Omental fat pad (tissue), 4 donors: ENCODE data around the gene EED. TPM values are rescaled to one million over a fixed set of nuclear protein-coding genes. Genes with fewer than 3 reads are reported as not detected.
"Not testable (repeated sequence)": the region's sequence is repeated elsewhere in the genome, so short reads cannot be mapped to it uniquely, and the experiment has no call there.

Experiments used
- ATAC-seq: fragments of 150-250 bp; one replicate; pipeline ENCODE4 v1.9.1; 2016; ENCODE audit warnings: mild to moderate bottlenecking, moderate library complexity; ENCODE audit not compliant: low FRiP score
- DNase-seq: peaks from one replicate; pipeline ENCODE4 v3.0.0-alpha.2; 2019; ENCODE audit warnings: low spot score
- total RNA-seq, 4 donors: library from RNA; depleted of rRNA; stranded (reverse); fragments of >200 nt; gene quantifications; one replicate each; pipeline ENCODE4 v1.1.0, GENCODE V29; 2016
- TF ChIP-seq, protein P1 (sequence below), 3 donors: fragments of 450-650 bp; IDR thresholded peaks; one replicate each; pipeline ENCODE4 v1.5.1; 2016 to 2017; ENCODE audit warnings: antibody characterized with exemption in 3 of 3, mild to moderate bottlenecking in 3 of 3, moderate library complexity in 2 of 3

EED gene
- total RNA-seq, 4 donors from 2014 or later, result 13.2 to 29.6 (median 18.9) TPM

- DNase-seq, result no peak
- TF ChIP-seq, protein P1, sequence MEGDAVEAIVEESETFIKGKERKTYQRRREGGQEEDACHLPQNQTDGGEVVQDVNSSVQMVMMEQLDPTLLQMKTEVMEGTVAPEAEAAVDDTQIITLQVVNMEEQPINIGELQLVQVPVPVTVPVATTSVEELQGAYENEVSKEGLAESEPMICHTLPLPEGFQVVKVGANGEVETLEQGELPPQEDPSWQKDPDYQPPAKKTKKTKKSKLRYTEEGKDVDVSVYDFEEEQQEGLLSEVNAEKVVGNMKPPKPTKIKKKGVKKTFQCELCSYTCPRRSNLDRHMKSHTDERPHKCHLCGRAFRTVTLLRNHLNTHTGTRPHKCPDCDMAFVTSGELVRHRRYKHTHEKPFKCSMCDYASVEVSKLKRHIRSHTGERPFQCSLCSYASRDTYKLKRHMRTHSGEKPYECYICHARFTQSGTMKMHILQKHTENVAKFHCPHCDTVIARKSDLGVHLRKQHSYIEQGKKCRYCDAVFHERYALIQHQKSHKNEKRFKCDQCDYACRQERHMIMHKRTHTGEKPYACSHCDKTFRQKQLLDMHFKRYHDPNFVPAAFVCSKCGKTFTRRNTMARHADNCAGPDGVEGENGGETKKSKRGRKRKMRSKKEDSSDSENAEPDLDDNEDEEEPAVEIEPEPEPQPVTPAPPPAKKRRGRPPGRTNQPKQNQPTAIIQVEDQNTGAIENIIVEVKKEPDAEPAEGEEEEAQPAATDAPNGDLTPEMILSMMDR (IDR thresholded peaks at IDR 0.05), result no peak
- peak; percentile 71 for ATAC-seq
Observed at GRCh38 chr11:86291466-86292262, 47.1 kb downstream of the EED start.

DNA sequence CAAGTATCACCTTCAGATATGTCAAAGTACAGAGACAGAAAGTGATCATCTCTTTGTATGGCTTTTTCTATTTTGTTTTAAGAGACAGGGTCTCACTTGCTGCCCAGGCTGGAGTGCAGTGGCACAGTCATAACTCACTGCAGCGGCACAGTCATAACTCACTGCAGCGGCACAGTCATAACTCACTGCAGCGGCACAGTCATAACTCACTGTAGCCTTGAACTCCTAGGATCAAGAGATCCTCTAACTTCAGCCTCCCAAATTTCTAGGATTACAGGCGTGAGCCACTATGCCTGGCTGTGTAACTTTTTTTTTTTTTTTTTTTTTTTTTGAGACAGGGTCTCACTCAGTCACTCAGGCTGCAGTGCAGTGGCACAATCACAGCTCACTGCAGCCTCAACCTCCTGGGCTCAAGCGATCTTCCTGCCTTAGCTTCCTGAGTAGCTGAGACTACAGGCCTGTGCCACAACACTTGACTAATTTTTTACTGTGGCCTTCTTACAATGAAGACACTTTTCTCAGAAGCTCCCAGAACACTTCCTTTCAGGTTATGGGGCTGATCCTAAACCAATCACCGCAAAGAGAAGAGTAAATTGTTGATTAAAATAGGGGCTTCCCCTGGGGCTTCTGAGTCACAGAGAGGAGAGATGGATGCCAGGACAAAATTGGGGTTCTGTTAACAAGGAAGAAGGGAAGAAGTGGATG lies 48.5 kb downstream of the EED start:
- no peak for DNase-seq
- TF ChIP-seq, protein P1 (IDR thresholded peaks at IDR 0.05), result no peak
- ATAC-seq, result no peak

GRCh38 chr11:86294026-86294425 lies 49.5 kb downstream of the EED start:
- ATAC-seq (no peak), DNase-seq (no peak)
- TF ChIP-seq, protein P1 (IDR thresholded peaks at IDR 0.05), result no peak

DNA sequence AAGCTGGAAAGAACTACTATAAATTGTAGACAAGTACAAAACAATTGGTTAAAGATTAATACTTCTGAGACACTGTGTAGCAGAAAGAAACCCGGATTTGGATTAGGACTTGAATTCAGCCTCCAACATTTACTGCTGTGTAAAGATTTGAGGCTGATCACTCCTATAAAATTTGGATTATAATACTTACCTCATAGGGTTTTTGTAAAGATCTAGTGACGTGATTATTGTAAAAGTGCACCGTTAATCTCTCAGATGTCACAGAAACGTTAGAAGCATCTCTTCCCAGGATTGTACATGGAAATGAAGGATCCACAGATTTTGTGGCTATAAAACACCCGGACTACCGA lies 57.2 kb downstream of the EED start:
- DNase-seq (no peak), ATAC-seq (no peak)
- TF ChIP-seq, protein P1 (IDR thresholded peaks at IDR 0.05), result no peak

- TF ChIP-seq, protein P1 (IDR thresholded peaks at IDR 0.05), result no peak
- peak; percentile 99 for ATAC-seq
- peak; percentile 100 for DNase-seq
Observed at GRCh38 chr11:86302092-86302793, 57.7 kb downstream of the EED start, which contains the start of gene HIKESHI. Gene HIKESHI, plus strand, starts transcription at chr11:86302240. Its CDS starts 209 bp downstream, at chr11:86302449.

GRCh38 chr11:86303257-86303656 lies 58.7 kb downstream of the EED start:
- TF ChIP-seq, protein P1 (IDR thresholded peaks at IDR 0.05), result no peak
- DNase-seq (no peak), ATAC-seq (no peak)

DNA sequence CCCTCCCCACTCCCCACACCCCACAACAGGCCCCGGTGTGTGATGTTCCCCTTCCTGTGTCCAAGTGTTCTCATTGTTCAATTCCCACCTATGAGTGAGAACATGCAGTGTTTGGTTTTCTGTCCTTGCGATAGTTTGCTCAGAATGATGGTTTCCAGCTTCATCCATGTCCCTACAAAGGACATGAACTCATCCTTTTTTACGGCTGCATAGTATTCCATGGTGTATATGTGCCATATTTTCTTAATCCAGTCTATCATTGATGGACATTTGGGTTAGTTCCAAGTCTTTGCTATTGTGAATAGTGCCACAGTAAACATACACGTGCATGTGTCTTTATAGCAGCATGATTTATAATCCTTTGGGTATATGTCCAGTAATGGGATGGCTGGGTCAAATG lies 64.2 kb downstream of the EED start:
- ATAC-seq, DNase-seq: not testable (repeated sequence)
